ENCODE measurements around the gene SH3BGRL3.

DNA sequence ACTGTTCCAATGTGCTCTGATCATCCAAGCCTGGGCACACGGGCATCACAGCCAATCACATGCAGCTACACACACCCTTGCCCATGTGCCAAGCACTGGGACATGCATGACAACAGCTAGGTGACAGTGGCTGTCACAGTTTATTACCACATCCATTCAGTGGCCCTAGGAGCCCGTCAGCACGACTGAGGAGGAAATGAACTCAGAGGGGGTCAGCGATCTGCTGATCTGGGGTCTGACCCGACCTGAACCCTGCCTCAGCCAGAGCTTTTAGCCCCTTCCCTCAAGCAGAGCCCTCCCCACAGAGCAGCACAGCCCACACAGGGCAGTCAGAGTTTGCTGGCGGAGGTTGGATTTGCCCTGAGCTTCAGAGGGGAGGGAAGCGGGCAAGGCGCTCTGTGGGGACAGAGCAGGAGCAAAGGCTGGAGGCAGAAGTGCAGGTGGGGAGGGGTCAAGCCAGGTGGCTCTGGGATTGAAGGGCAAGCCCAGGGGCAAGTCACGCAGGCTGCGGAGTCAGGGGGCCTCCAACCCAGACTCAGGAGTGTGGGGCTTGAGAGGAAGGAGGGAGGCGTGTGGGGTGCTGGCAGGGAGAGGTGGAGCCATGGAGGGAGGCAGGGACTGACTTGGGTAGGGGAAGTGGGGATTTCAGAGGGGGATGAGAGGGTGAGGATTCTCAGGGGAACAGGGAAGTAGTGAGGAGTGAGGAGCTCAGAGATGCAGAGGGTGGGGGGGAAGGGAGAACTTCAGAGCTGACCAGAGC lies 10.4 kb downstream of the SH3BGRL3 start:
- TF ChIP-seq POLR2A (IDR thresholded peaks at IDR 0.05), result no peak
- TF ChIP-seq, protein P1, sequence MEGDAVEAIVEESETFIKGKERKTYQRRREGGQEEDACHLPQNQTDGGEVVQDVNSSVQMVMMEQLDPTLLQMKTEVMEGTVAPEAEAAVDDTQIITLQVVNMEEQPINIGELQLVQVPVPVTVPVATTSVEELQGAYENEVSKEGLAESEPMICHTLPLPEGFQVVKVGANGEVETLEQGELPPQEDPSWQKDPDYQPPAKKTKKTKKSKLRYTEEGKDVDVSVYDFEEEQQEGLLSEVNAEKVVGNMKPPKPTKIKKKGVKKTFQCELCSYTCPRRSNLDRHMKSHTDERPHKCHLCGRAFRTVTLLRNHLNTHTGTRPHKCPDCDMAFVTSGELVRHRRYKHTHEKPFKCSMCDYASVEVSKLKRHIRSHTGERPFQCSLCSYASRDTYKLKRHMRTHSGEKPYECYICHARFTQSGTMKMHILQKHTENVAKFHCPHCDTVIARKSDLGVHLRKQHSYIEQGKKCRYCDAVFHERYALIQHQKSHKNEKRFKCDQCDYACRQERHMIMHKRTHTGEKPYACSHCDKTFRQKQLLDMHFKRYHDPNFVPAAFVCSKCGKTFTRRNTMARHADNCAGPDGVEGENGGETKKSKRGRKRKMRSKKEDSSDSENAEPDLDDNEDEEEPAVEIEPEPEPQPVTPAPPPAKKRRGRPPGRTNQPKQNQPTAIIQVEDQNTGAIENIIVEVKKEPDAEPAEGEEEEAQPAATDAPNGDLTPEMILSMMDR (IDR thresholded peaks at IDR 0.05), result no peak
